Fibroblast of villous mesenchyme (primary cell): Measurements from ENCODE around the gene PSAPL1. TPM values are rescaled to one million over a fixed set of nuclear protein-coding genes. Genes with fewer than 3 reads are reported as not detected.

Experiments used
- DNase-seq: peaks from one replicate; pipeline ENCODE4 v3.0.0-alpha.2; 2010; ENCODE audit warnings: low read depth
- H3K4me3 ChIP-seq: 2 replicates; pipeline ENCODE4 v1.5.1; 2011; ENCODE audit warnings: low read depth, mild to moderate bottlenecking, low read length
- total RNA-seq: library from RNA; depleted of rRNA; stranded (reverse); fragments of >200 nt; gene quantifications from 2 replicates; pipeline ENCODE4 v1.2.3, GENCODE V29; 2012
- TF ChIP-seq, protein P1 (sequence below): IDR thresholded peaks from 2 replicates; pipeline ENCODE4 v1.5.1; 2012; ENCODE audit warnings: low read depth, mild to moderate bottlenecking, low read length; ENCODE audit not compliant: insufficient read depth

Gene PSAPL1
- total RNA-seq, 1 donor, result not detected

DNA sequence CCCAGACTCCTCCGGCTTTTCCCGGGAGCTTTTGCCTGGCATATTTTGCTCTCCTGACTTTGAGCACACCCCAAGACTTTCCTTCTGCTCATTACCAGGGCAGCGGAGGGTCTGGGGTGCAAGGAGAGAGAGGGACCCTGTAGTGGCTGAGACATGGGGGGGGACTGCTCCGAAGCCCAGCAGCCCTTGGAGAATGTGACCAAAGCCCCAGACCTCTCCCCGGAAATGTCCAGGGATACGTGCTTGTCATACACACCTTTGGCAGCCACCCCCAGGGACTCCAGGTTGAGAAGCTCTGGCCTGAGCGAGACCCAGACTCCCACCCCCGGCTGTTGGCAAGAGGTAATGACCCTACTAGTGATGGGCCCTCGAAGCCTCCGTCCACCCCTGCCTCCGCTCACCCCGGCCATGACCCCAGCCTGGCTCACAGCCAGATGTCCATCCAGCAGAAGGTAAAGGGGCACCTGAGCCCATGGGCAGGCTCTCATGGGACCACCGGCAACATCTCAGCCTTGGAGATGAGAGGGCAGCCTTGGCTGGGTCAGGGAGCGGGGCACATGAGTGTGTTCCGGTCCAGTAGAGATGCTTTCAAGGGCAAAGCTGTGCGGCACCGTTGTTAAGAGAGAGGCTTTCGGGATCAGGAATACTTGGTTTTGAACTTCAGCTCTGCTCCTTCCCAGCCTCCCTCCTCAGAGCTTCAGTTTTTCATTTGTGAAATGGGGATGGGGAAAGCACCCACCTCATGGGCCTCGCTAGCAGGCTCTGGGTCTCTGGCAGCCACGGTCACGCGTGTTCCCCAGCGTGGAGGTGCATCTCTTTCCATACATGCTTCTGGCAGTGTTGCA is 2.0 kb downstream of the PSAPL1 start:
- TF ChIP-seq, protein P1, sequence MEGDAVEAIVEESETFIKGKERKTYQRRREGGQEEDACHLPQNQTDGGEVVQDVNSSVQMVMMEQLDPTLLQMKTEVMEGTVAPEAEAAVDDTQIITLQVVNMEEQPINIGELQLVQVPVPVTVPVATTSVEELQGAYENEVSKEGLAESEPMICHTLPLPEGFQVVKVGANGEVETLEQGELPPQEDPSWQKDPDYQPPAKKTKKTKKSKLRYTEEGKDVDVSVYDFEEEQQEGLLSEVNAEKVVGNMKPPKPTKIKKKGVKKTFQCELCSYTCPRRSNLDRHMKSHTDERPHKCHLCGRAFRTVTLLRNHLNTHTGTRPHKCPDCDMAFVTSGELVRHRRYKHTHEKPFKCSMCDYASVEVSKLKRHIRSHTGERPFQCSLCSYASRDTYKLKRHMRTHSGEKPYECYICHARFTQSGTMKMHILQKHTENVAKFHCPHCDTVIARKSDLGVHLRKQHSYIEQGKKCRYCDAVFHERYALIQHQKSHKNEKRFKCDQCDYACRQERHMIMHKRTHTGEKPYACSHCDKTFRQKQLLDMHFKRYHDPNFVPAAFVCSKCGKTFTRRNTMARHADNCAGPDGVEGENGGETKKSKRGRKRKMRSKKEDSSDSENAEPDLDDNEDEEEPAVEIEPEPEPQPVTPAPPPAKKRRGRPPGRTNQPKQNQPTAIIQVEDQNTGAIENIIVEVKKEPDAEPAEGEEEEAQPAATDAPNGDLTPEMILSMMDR, result no peak
- DNase-seq, result no peak
- no peak overlapping the region for H3K4me3 ChIP-seq

GRCh38 chr4:7431696-7432530 is 2.8 kb downstream of the PSAPL1 start:
- TF ChIP-seq, protein P1, result no peak
- H3K4me3 ChIP-seq, result no peak overlapping the region
- no peak for DNase-seq

GRCh38 chr4:7430965-7431695 is 3.6 kb downstream of the PSAPL1 start:
- H3K4me3 ChIP-seq, result no peak overlapping the region
- TF ChIP-seq, protein P1, result no peak
- no peak for DNase-seq

- H3K4me3 ChIP-seq, result no peak overlapping the region
- TF ChIP-seq, protein P1, result no peak
- DNase-seq, result no peak
Observed at GRCh38 chr4:7430368-7430964, 4.3 kb downstream of the PSAPL1 start.

DNA sequence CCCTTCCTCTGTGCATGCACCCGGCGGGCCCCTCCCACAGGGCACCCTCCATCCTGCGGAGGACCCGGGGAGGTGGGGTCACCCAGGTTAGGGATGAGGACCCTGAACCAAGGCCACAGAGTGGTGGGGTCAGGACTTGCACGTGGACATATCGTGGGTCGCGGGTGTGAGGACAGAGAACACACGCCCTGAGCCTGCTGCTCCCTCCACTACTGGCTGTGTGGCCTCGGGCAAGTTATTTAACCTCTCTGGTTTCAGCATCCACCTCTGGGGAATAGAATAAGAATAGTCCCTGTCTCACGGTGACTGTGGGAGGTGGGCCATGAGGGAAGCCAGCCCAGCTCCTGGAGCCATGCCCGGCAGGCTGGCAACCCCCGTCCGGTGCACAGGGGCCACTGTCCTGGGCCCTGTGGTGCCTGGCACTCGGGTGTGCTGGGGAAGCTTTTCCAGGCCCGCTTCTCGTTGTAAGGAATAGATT is 5.1 kb downstream of the PSAPL1 start:
- no peak overlapping the region for H3K4me3 ChIP-seq
- no peak for DNase-seq

More for the DNA sequence above, 5.1 kb downstream of the PSAPL1 start:
- TF ChIP-seq, protein P1, result no peak
